Measurements from ENCODE around the gene MATN1.
A peak's percentile ranks its signal among the peaks of the same experiment; 100 is the strongest.

MATN1 gene

GRCh38 chr1:30715216-30715615, 8.2 kb downstream of the MATN1 start:
- DNase-seq, result no peak

- DNase-seq, result no peak
These were observed 8.8 kb downstream of the MATN1 start for GRCh38 chr1:30714536-30715090.

GRCh38 chr1:30714025-30714424, 9.4 kb downstream of the MATN1 start:
- no peak for DNase-seq

- DNase-seq, result no peak
These were observed 10.1 kb downstream of the MATN1 start for GRCh38 chr1:30713311-30713710.

- no peak for DNase-seq
These were observed 10.8 kb downstream of the MATN1 start for GRCh38 chr1:30712583-30712982.

GRCh38 chr1:30710407-30710806, 13.0 kb downstream of the MATN1 start:
- DNase-seq, result no peak

DNA sequence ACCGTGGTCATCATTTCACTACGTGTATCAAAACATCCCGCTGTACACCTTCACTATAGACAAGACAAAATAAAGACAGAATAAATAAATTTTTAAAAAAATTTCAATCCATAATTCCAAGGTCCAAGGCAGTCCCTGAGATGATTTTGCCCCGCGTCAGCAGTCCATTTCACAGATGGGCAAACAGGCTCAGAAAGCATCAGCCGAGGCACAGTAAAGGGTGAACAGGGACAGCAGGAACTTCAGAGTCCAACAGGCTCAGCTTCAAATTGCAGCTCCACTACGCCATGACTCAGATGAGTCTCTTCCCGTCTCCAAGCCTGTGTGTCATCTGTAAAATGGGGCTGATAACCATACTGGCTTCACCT, 15.0 kb downstream of the MATN1 start:
- DNase-seq, result no peak

- DNase-seq, result peak; percentile 78 to 79
These were observed 15.7 kb downstream of the MATN1 start for GRCh38 chr1:30707412-30708360.

DNA sequence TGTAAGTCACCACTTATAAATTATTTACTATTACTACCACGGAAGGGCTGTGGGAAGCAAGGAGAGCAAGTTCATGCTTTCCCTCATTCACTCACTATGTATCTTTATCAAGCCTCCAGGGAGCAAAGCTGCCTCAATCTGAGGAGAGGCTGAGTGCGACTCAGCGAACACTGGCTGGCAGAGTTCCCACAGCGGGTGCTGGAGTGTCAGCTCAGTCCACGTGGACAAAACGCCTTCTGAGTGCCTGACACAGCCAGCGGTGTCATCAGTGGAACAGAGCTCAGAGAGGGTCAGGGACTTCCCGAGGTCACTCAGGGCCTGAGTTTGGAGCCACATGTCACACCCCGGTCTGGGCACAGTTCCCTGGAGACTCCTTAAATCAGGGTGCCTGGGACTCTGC, 16.9 kb downstream of the MATN1 start:
- DNase-seq, result peak in 1 of 2 donors; percentile 25

GRCh38 chr1:30705698-30706097, 17.7 kb downstream of the MATN1 start:
- DNase-seq, result no peak

GRCh38 chr1:30704765-30705509, 18.4 kb downstream of the MATN1 start:
- no peak for DNase-seq

DNA sequence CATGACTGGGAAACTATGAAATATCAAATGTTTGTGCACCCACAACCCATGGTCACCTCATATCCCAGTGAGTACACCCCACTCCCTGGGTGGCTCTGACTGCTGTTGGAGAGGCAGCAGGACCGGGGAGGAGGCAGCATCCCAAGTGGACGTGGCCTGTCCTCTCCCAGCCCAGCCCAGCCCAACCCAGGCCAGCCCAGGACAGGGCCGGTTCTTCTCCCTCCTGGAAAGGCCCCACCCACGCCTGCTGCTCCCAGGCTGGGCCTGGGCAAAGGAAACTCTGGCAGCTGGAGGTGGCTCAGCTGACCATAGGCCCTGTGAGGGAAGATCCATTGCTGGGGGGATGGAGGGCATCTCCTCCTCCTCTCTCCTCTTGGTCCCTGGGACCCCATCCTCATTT, 19.1 kb downstream of the MATN1 start:
- DNase-seq, result no peak

GRCh38 chr1:30702823-30703222, 20.6 kb downstream of the MATN1 start:
- DNase-seq, result no peak

DNA sequence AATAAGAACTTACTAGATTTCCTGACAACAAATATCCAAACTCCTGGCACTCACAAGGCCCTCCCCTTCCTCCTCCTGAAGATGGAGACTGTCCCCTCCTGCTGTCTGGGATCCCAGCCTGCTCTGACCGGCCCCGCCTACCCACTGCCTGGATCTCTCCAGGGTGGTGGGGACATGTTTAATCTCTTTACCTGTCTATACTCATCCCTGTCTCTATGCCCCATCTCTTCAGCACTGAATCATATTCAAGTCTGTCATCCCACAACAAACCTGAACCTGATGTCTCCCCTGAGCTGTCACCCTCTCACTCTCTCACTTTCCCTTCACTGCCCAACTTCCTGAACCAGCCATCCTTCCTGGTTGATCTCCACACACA, 22.1 kb downstream of the MATN1 start:
- DNase-seq, result no peak

DNA sequence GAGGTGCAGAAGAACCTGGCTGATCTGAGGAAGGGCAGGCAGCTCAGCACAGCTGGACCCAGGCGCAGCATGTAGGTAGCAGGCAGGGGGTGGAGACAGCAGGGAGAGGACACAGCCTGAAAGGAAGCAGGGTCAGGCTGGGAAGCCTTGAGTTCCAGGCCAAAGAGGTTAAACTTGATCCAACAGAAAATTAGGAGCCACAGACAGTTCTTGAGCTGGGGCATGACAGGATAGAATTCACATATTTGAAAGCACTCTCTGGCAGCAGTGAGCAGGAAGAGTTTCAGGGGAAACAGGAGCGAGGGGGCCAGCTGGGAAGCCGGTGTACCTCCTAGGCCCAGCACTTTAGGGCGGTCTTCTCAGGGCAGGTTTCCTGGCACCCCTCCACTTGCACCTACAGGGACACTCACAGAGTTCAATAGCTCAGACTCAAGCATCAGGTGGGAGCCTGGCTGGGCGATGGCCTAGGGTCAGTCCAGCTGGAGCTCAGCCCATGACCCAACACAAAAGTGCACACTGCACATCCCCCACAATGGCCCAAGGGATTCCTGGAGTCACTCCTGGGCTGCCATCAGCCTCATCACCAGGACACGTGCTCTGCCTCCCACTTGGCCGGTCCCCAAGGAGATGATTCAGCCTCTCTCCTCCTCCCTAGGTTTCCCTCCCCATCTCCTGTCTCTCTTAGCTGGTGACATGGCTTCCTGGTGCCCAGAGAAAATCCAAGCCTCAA, 22.7 kb downstream of the MATN1 start:
- DNase-seq, result no peak

GRCh38 chr1:30699762-30700161, 23.6 kb downstream of the MATN1 start:
- DNase-seq, result no peak

GRCh38 chr1:30698401-30698981, 24.9 kb downstream of the MATN1 start:
- DNase-seq, result no peak

- no peak for DNase-seq
These were observed 25.6 kb downstream of the MATN1 start for GRCh38 chr1:30697571-30698376.

- no peak for DNase-seq
These were observed 26.6 kb downstream of the MATN1 start for GRCh38 chr1:30696831-30697230.

- no peak for DNase-seq
These were observed 27.9 kb downstream of the MATN1 start for GRCh38 chr1:30695439-30695841.

- no peak for DNase-seq
These were observed 28.9 kb downstream of the MATN1 start for GRCh38 chr1:30694280-30695175.
